DND-41 (cell line): ENCODE data around the gene NEDD9.

ENCODE experiments used
- ATAC-seq: fragments of 200-7000 bp; cut with Tn5 transposase; 3 replicates; pipeline ENCODE4 v1.9.1; 2021; ENCODE audit warnings: low read depth; ENCODE audit not compliant: insufficient read depth
- DNase-seq: peaks from one replicate; pipeline ENCODE4 v3.0.0-alpha.2; 2020
- H2AFZ ChIP-seq: 2 replicates; pipeline ENCODE4 v1.6.0; 2012; ENCODE audit warnings: low read depth, low read length
- H3K27ac ChIP-seq: 2 replicates; pipeline ENCODE4 v1.5.1; 2012; ENCODE audit warnings: low read length, inconsistent platforms
- H3K27me3 ChIP-seq: fragments of 200-600 bp; sonication (generic); 2 replicates; pipeline ENCODE4 v1.6.0; 2012; ENCODE audit warnings: low read length, mild to moderate bottlenecking, inconsistent platforms; ENCODE audit not compliant: insufficient read depth, poor library complexity
- H3K36me3 ChIP-seq: 2 replicates; pipeline ENCODE4 v1.5.1; 2012; ENCODE audit warnings: low read length, inconsistent platforms; ENCODE audit not compliant: insufficient read depth
- H3K4me1 ChIP-seq: 2 replicates; pipeline ENCODE4 v1.5.1; 2012; ENCODE audit warnings: mild to moderate bottlenecking, low read length; ENCODE audit not compliant: insufficient read depth
- H3K4me2 ChIP-seq: 2 replicates; pipeline ENCODE4 v1.6.0; 2012; ENCODE audit warnings: mild to moderate bottlenecking, moderate library complexity, low read length, inconsistent platforms; ENCODE audit not compliant: insufficient read depth
- H3K4me3 ChIP-seq, 2 experiments: fragments of 200-600 bp in 1 of 2; shearing (Covaris generic) in 1 of 2; 2 replicates each; pipeline ENCODE4 v1.5.1; 2012 to 2016; ENCODE audit warnings: inconsistent platforms in 2 of 2, low read length in 2 of 2, mild to moderate bottlenecking in 2 of 2, low read depth in 1 of 2, moderate library complexity in 1 of 2
- H3K79me2 ChIP-seq: 2 replicates; pipeline ENCODE4 v1.6.0; 2012; ENCODE audit warnings: low read length, inconsistent platforms; ENCODE audit not compliant: insufficient read depth
- H3K9ac ChIP-seq: 2 replicates; pipeline ENCODE4 v1.6.0; 2012; ENCODE audit warnings: low read depth, mild to moderate bottlenecking, inconsistent platforms, low read length, moderate library complexity
- H3K9me3 ChIP-seq: 2 replicates; pipeline ENCODE4 v1.5.1; 2012; ENCODE audit warnings: low read length, moderate library complexity, mild to moderate bottlenecking, inconsistent platforms; ENCODE audit not compliant: insufficient read depth, severe bottlenecking
- H4K20me1 ChIP-seq: 2 replicates; pipeline ENCODE4 v1.6.0; 2012; ENCODE audit warnings: low read length; ENCODE audit not compliant: insufficient read depth
- EZH2 ChIP-seq: IDR thresholded peaks from 3 replicates; pipeline ENCODE4 v1.6.1; 2012; ENCODE audit warnings: borderline replicate concordance, low read depth, mild to moderate bottlenecking, moderate library complexity, low read length, inconsistent platforms; ENCODE audit not compliant: severe bottlenecking
- TF ChIP-seq, protein P1 (sequence below): IDR thresholded peaks from 2 replicates; pipeline ENCODE4 v1.5.1; 2012; ENCODE audit warnings: borderline replicate concordance, low read length, moderate library complexity, mild to moderate bottlenecking; ENCODE audit not compliant: poor library complexity, severe bottlenecking; ENCODE audit errors: extremely low read depth

Gene NEDD9

DNA sequence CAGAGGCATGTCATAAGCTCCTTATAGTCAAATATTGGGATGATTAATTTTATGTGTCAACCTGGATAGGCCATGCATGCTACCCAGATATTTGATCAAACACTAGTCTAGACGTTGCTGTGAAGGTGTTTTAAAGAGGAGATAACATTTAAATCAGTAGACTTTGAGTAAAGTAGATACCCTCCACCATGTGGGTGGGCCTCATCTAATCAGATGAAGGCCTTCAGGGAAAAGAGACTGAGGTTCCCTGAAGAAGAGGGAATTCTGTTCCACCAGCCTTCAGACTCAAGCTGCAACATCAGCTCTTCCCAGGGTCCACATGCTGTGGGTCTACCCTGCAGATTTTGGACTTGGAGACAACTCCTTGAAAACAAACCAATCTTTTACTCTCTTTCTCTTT is 11.4 kb upstream of the NEDD9 start:
- no peak overlapping the region for H2AFZ ChIP-seq
- no peak overlapping the region for H3K4me3 ChIP-seq
- no peaks in the 10 kb centered on the region for H3K79me2 ChIP-seq
- no peaks in the 10 kb centered on the region for H3K36me3 ChIP-seq
- H3K27ac ChIP-seq, result no peak overlapping the region
- no peaks in the 10 kb centered on the region for H3K27me3 ChIP-seq
- TF ChIP-seq, protein P1, sequence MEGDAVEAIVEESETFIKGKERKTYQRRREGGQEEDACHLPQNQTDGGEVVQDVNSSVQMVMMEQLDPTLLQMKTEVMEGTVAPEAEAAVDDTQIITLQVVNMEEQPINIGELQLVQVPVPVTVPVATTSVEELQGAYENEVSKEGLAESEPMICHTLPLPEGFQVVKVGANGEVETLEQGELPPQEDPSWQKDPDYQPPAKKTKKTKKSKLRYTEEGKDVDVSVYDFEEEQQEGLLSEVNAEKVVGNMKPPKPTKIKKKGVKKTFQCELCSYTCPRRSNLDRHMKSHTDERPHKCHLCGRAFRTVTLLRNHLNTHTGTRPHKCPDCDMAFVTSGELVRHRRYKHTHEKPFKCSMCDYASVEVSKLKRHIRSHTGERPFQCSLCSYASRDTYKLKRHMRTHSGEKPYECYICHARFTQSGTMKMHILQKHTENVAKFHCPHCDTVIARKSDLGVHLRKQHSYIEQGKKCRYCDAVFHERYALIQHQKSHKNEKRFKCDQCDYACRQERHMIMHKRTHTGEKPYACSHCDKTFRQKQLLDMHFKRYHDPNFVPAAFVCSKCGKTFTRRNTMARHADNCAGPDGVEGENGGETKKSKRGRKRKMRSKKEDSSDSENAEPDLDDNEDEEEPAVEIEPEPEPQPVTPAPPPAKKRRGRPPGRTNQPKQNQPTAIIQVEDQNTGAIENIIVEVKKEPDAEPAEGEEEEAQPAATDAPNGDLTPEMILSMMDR, result no peak
- no peak for TF ChIP-seq EZH2
- no peaks in the 10 kb centered on the region for H3K9me3 ChIP-seq
- no peak for DNase-seq
- no peak overlapping the region for H3K9ac ChIP-seq
- ATAC-seq, result no peak
- H4K20me1 ChIP-seq, result no peaks in the 10 kb centered on the region
- no peak overlapping the region for H3K4me2 ChIP-seq
- H3K4me1 ChIP-seq, result no peaks in the 10 kb centered on the region

DNA sequence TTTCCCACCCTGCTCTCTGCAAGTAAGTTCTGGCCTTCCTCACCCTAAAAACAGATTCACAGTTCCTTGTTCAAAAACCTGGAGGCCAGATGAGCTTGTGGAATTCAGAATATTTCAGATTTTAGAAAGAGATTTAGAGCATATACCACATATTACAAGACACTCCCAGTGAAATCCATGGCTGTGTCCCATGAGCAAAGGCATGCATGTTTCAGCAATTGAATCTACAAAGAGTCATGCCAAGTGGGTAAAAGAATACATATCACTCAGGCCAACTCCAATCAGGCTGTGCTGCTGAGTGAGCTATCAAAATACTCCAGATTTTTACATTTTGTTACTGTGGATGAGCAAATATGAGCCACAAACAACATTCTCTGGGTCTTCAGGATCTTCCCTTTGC is 10.2 kb upstream of the NEDD9 start:
- H3K9ac ChIP-seq, result no peak overlapping the region
- no peak overlapping the region for H2AFZ ChIP-seq
- no peaks in the 10 kb centered on the region for H3K79me2 ChIP-seq
- no peak overlapping the region for H3K4me3 ChIP-seq
- H3K27me3 ChIP-seq, result no peaks in the 10 kb centered on the region
- H3K4me2 ChIP-seq, result no peak overlapping the region
- H4K20me1 ChIP-seq, result no peaks in the 10 kb centered on the region
- no peak overlapping the region for H3K27ac ChIP-seq
- H3K4me1 ChIP-seq, result no peaks in the 10 kb centered on the region
- H3K36me3 ChIP-seq, result no peaks in the 10 kb centered on the region
- DNase-seq, result no peak
- TF ChIP-seq EZH2, result no peak
- TF ChIP-seq, protein P1, result no peak
- H3K9me3 ChIP-seq, result no peaks in the 10 kb centered on the region
- no peak for ATAC-seq

DNA sequence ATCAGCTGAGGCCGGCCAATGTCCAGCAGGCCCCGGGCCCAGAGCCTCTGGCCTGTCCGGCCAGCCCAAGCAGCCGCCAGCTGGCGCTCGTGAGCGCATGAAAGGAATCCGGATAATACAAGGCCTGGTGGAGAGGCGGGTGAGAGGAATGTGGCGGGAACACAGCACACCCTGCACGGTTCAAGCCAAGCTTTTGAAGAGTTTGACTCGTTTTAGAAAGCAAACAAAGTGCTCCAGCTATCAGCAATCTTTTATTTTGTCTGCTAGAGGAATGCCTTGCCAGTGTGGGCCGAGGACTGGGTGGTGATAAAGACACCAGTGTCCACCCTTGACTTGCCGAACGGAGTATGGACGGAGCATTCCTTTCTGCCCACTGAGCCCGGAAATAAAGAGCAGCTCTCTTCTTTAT is 9.3 kb upstream of the NEDD9 start:
- H3K27me3 ChIP-seq, result no peaks in the 10 kb centered on the region
- ATAC-seq (no peak), DNase-seq (no peak)
- no peak overlapping the region for H3K4me2 ChIP-seq
- H3K4me1 ChIP-seq, result no peaks in the 10 kb centered on the region
- no peak for TF ChIP-seq EZH2
- TF ChIP-seq, protein P1, result no peak
- H3K27ac ChIP-seq, result no peak overlapping the region
- H4K20me1 ChIP-seq, result no peaks in the 10 kb centered on the region
- H3K9ac ChIP-seq, result no peak overlapping the region
- H3K4me3 ChIP-seq, result no peak overlapping the region
- no peaks in the 10 kb centered on the region for H3K79me2 ChIP-seq
- no peaks in the 10 kb centered on the region for H3K9me3 ChIP-seq
- no peak overlapping the region for H2AFZ ChIP-seq
- H3K36me3 ChIP-seq, result no peaks in the 10 kb centered on the region

DNA sequence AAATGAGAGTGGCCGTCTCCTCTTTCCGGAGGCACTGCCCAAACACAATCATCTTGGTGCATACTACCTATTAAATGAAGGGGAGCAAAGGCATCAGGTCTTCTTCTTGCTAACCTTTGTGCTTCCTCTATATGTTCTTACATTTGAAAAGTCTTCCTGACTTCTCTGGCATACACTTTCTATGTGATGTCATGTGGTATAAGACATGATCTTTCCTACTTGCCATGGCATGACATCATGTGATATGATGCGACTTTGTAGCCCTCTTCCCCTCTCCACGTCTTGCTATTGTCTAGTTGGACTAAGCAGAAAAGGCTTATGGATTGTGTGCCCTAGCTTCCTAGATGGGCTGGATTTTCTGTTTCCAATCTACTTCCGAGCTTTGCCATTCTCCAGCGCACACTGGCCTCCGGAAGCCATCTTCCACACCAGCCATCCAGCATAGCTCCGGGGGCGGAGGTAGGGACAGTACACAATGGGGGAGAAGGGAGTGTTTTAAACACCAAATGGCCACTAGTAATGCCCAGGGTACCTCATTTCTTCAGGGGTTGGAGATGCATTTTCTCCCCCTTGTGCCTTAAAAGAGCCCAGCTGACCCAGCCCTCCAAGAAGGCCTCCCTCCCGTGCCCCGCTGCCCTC is 8.8 kb upstream of the NEDD9 start:
- no peak overlapping the region for H3K4me2 ChIP-seq
- no peaks in the 10 kb centered on the region for H4K20me1 ChIP-seq
- no peak overlapping the region for H3K27ac ChIP-seq
- no peak for DNase-seq
- no peaks in the 10 kb centered on the region for H3K36me3 ChIP-seq
- H3K9me3 ChIP-seq, result no peaks in the 10 kb centered on the region
- no peaks in the 10 kb centered on the region for H3K4me1 ChIP-seq
- TF ChIP-seq, protein P1, result no peak
- TF ChIP-seq EZH2, result no peak
- no peak overlapping the region for H3K9ac ChIP-seq
- no peak overlapping the region for H3K4me3 ChIP-seq
- ATAC-seq, result no peak
- no peak overlapping the region for H2AFZ ChIP-seq
- no peaks in the 10 kb centered on the region for H3K27me3 ChIP-seq
- H3K79me2 ChIP-seq, result no peaks in the 10 kb centered on the region
